Pancreas (tissue), 10 donors: Measurements from ENCODE around the gene KRTAP4-8. TPM values are rescaled to one million over a fixed set of nuclear protein-coding genes. Genes with fewer than 3 reads are reported as not detected.
"Not testable (repeated sequence)": the region's sequence is repeated elsewhere in the genome, so short reads cannot be mapped to it uniquely, and the experiment has no call there.

Experiments used
- ATAC-seq, 4 donors: fragments of 200-7000 bp; cut with Tn5 transposase; one replicate each; pipeline versions ENCODE4 v1.8.0 to v1.9.1; 2020; ENCODE audit warnings: mild to moderate bottlenecking in 4 of 4, moderate library complexity in 4 of 4
- DNase-seq, 6 donors: peaks; one replicate each; pipeline ENCODE4 v3.0.0-alpha.2; 2020
- FAIRE-seq: peaks from 2 replicates; lab custom pipeline; 2012; peaks lifted over from hg19 to GRCh38; lab: Jason Lieb, UNC
- H3K27ac ChIP-seq, 4 donors: fragments of 200-600 bp; sonication (generic); 1 replicate in 3 of 4; 2 replicates in 1 of 4; pipeline versions ENCODE4 v1.5.0 to v1.8.0; 2020
- H3K27me3 ChIP-seq, 4 donors: fragments of 200-600 bp; one replicate each; pipeline ENCODE4 v1.8.0; 2021
- H3K36me3 ChIP-seq, 3 donors: fragments of 200-600 bp; sonication (generic) in 1 of 3; one replicate each; pipeline versions ENCODE4 v1.5.0 to v1.8.0; 2020 to 2021
- H3K4me1 ChIP-seq, 3 donors: fragments of 200-600 bp; one replicate each; pipeline ENCODE4 v1.8.0; 2021
- H3K4me3 ChIP-seq, 4 donors: fragments of 200-600 bp; sonication (generic) in 2 of 4; one replicate each; pipeline versions ENCODE4 v1.5.0 to v1.8.0; 2020 to 2021
- H3K9me3 ChIP-seq, 4 donors: fragments of 200-600 bp; one replicate each; pipeline ENCODE4 v1.8.0; 2021
- CTCF ChIP-seq, 4 donors: fragments of 200-600 bp; sonication (generic) in 3 of 4; IDR thresholded peaks; one replicate each; pipeline versions ENCODE4 v1.5.0 to v1.8.0; 2021; ENCODE audit warnings: antibody characterized with exemption in 4 of 4
- WGBS, 2 donors: extraction: QIAGEN DNeasy Blood & Tissue Kit; methylation state at CpG; one replicate each; pipeline ENCODE4 v1.1.7; 2013; 5-methylcytosine and 5-hydroxymethylcytosine counted together
- intact Hi-C, 3 donors: fragments of 100-400 bp; cut with DNase I; formaldehyde crosslinking; loops; one replicate each; pipeline versions ENCODE4 v1.11.1 to v1.14.2; 2022
- polyA plus RNA-seq, 2 donors: library from polyadenylated mRNA; stranded (reverse); fragments of 200-250 nt; gene quantifications; one replicate each; pipeline ENCODE4 v1.2.3, GENCODE V29; 2013
- total RNA-seq, 6 donors: library from RNA; stranded (reverse); fragmentation: NEBNext Ultra II Directional in 4 of 6; extraction: Animal tissue kit (Norgen Biotek cat#: 25700) in 4 of 6; gene quantifications; one replicate each; pipeline versions ENCODE4 v1.2.1 to v1.2.4, GENCODE V29; 2021 to 2023
- donor health status: healthy with polysubstance abuse.
- donor health status: DM: no; HTN: no; CAD: no; lungs with moderate emphysema.
- donor health status: DM: no; HTN: no; CAD: no.
- donor health status: control.
- donor health status: control.
- donor health status: Bipolar disorder and iron deficiency.
- donor health status: DM: yes; HTN: yes; CAD: no.
- donor health status: DM: no; HTN: no; CAD: no.
- donor health status: DM: no; HTN: no; CAD: no.
- donor health status: DM: yes; HTN: yes; CAD: no.

The KRTAP4-8 gene
- total and polyA plus RNA-seq, 8 donors, result not detected

- FAIRE-seq, result no peak
- no peak overlapping the region for H3K27ac ChIP-seq
Observed at GRCh38 chr17:41061964-41062363, 36.0 kb downstream of the KRTAP4-8 start.

GRCh38 chr17:41060052-41060604 is 37.8 kb downstream of the KRTAP4-8 start, which contains the start of gene KRTAP2-3:
Gene KRTAP2-3 (minus strand): TSS chr17:41060114. CDS start chr17:41060050, 64 bp downstream.
- FAIRE-seq, result no peak
- DNase-seq, result no peak
- ATAC-seq, result no peak
- WGBS, 2 donors, result 52 to 54% methylated on average over 6 of the region's 6 CpGs
- intact Hi-C loops, result no loop called here
- Histone ChIP-seq H3K36me3 (no peaks in the 10 kb centered on the region), H3K9me3 (no peaks in the 10 kb centered on the region), H3K27me3 (peaks cover 0 to 10% (median 3%) of the 10 kb centered on the region in 4 donors), H3K27ac (no peak within 1 kb of the TSS), H3K4me3 (no peak within 1 kb of the TSS), H3K4me1 (no peaks in the 10 kb centered on the region)
- no peak for TF ChIP-seq CTCF (IDR thresholded peaks at IDR 0.05)

More at GRCh38 chr17:41061964-41062363, 36.0 kb downstream of the KRTAP4-8 start:
- intact Hi-C loops, result no loop called here
- 65 to 72% methylated on average over 1 of the region's 1 CpG for WGBS, 2 donors
- no peak for DNase-seq
- Histone ChIP-seq H3K9me3 (no peaks in the 10 kb centered on the region), H3K4me3 (no peak overlapping the region), H3K4me1 (no peaks in the 10 kb centered on the region), H3K36me3 (no peaks in the 10 kb centered on the region), H3K27me3 (peaks cover 0 to 10% (median 3%) of the 10 kb centered on the region in 4 donors)
- TF ChIP-seq CTCF (IDR thresholded peaks at IDR 0.05), result no peak
- ATAC-seq, result peak in 1 of 4 donors; percentile 29

GRCh38 chr17:41059276-41060051 is 38.5 kb downstream of the KRTAP4-8 start:
- ATAC-seq, H3K27ac ChIP-seq, intact Hi-C loops, H3K9me3 ChIP-seq, DNase-seq, FAIRE-seq, H3K36me3 ChIP-seq, H3K4me3 ChIP-seq, H3K4me1 ChIP-seq, H3K27me3 ChIP-seq: not testable (repeated sequence)
- WGBS, 2 donors, result 23 to 33% methylated on average over 10 to 13 of the region's 31 CpGs

- 67 to 86% methylated on average over 5 of the region's 5 CpGs for WGBS, 2 donors
- Histone ChIP-seq H3K4me3 (no peak overlapping the region), H3K36me3 (no peaks in the 10 kb centered on the region), H3K9me3 (no peaks in the 10 kb centered on the region), H3K27ac (no peak overlapping the region), H3K27me3 (peaks cover 0 to 10% (median 3%) of the 10 kb centered on the region in 4 donors), H3K4me1 (no peaks in the 10 kb centered on the region)
- intact Hi-C loops, result no loop called here
- ATAC-seq (no peak), FAIRE-seq (no peak), DNase-seq (no peak)
- TF ChIP-seq CTCF (IDR thresholded peaks at IDR 0.05), result no peak
Observed at GRCh38 chr17:41058741-41059140, 39.2 kb downstream of the KRTAP4-8 start.

- no peak for DNase-seq
- Histone ChIP-seq H3K27me3 (peaks cover 0 to 10% (median 3%) of the 10 kb centered on the region in 4 donors), H3K27ac (no peak overlapping the region), H3K36me3 (no peaks in the 10 kb centered on the region), H3K4me1 (no peaks in the 10 kb centered on the region), H3K4me3 (no peak overlapping the region), H3K9me3 (no peaks in the 10 kb centered on the region)
- no peak for TF ChIP-seq CTCF (IDR thresholded peaks at IDR 0.05)
- FAIRE-seq, result no peak
- WGBS, 2 donors, result 88 to 93% methylated on average over 1 of the region's 1 CpG
- intact Hi-C loops, result no loop called here
- ATAC-seq, result no peak
Observed at GRCh38 chr17:41057547-41057946, 40.4 kb downstream of the KRTAP4-8 start.

- H3K36me3 ChIP-seq, intact Hi-C loops, ATAC-seq, H3K4me3 ChIP-seq, DNase-seq, H3K27ac ChIP-seq, H3K27me3 ChIP-seq, H3K4me1 ChIP-seq, FAIRE-seq, H3K9me3 ChIP-seq: not testable (repeated sequence)
- WGBS, 2 donors, result 29 to 30% methylated on average over 1 of the region's 6 CpGs
Observed at GRCh38 chr17:41055130-41055529, 42.8 kb downstream of the KRTAP4-8 start, which contains the start of gene KRTAP2-2. Gene KRTAP2-2 (minus strand): TSS chr17:41055230. CDS start chr17:41055211, 19 bp downstream.

- H3K27me3 ChIP-seq, DNase-seq, ATAC-seq, H3K4me3 ChIP-seq, FAIRE-seq, H3K9me3 ChIP-seq, intact Hi-C loops, H3K27ac ChIP-seq, H3K36me3 ChIP-seq, H3K4me1 ChIP-seq: not testable (repeated sequence)
- 54 to 58% methylated on average over 7 to 9 of the region's 9 CpGs for WGBS, 2 donors
Observed at GRCh38 chr17:41054556-41054955, 43.4 kb downstream of the KRTAP4-8 start.
